RCC 7860 (cell line): ENCODE data around the gene SLC10A3.

Experiments used
- DNase-seq: peaks from one replicate; pipeline ENCODE4 v3.0.0-alpha.2; 2015; ENCODE audit warnings: low spot score
- FAIRE-seq: peaks from 2 replicates; lab custom pipeline; 2012; peaks lifted over from hg19 to GRCh38; lab: Jason Lieb, UNC

Gene SLC10A3

DNA sequence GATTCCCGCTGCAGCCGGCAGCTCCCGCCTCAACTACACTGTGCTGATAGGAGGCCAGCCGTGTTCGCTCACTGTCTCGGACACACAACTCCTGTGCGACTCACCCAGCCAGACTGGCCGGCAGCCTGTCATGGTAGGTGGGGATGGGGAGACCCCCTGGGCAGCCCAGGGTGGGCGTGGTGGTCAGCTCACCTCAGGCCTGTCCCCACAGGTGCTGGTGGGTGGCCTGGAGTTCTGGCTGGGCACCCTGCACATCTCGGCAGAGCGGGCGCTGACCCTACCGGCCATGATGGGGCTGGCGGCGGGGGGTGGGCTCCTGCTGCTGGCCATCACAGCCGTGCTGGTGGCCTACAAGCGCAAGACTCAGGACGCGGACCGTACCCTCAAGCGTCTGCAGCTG lies 22.9 kb downstream of the SLC10A3 start:
- no peak for FAIRE-seq
- no peak for DNase-seq

DNA sequence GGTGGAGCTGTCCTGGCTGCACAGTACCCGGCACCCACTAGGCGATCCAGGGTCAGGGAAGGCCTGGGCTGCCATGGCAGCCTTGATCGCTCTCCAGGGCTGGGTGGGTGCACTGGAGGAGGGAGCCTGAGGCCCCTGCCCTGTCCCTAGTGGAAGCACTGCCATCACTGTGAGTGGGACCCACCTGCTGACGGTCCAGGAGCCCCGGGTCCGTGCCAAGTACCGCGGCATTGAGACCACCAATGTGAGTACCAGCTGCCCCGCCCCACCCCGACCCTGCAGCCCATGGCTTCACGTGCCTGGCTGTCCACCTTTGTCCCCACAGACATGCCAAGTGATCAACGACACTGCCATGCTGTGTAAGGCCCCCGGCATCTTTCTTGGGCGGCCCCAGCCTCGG lies 23.5 kb downstream of the SLC10A3 start:
- no peak for FAIRE-seq

DNA sequence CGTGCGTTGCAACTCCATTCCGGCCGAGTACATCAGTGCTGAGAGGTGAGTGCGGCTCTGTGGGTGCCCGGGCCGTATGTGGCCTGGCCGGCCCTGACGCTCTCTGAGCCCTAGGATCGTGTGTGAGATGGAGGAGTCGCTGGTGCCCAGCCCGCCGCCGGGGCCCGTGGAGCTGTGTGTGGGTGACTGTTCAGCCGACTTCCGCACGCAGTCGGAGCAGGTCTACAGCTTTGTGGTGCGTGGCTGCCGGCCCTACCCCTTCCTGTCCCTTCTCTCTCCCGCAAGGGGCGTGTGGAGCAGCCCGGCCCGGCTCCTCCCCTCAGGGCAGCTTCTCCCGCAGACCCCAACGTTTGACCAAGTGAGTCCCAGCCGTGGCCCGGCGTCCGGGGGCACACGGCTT lies 24.4 kb downstream of the SLC10A3 start:
- no peak for DNase-seq
- no peak for FAIRE-seq

More for the DNA sequence above, 23.5 kb downstream of the SLC10A3 start:
- no peak for DNase-seq

DNA sequence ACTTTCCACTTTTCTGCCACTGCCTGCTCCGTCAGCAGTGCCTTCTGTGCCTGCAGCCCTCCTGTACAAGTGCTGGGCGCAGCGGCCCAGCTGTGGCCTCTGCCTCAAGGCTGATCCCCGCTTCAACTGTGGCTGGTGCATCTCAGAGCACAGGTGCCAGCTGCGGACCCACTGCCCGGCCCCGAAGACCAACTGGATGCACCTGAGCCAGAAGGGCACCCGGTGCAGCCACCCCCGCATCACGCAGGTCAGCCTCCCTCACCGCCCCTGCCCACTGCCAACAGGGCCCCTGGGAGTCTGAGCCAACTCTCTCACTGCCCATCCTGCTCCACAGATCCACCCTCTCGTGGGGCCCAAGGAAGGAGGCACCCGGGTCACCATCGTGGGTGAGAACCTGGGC lies 24.8 kb downstream of the SLC10A3 start:
- FAIRE-seq (no peak), DNase-seq (no peak)

DNA sequence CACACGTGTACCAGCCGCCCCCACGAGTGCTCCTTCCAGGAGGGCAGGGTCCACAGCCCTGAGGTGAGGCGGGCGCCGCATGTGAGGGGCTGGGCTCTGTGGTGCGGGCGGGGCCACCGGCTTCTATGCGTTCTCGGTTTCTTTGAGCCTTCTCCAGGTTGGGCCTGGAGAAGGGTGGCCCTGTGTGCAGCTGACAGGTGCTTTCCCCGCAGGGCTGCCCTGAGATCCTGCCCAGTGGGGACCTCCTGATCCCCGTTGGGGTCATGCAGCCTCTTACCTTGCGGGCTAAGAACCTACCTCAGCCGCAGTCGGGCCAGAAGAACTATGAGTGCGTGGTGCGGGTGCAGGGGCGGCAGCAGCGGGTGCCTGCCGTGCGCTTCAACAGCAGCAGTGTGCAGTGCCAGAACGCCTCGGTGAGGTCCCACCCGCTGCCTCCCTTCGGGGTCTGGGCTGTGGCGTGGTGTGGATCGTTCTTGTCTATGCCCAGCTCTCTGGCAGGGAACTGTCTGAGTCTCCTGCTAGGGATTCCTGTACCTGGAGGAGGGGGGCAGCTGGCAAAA lies 25.5 kb downstream of the SLC10A3 start:
- FAIRE-seq (no peak), DNase-seq (no peak)

DNA sequence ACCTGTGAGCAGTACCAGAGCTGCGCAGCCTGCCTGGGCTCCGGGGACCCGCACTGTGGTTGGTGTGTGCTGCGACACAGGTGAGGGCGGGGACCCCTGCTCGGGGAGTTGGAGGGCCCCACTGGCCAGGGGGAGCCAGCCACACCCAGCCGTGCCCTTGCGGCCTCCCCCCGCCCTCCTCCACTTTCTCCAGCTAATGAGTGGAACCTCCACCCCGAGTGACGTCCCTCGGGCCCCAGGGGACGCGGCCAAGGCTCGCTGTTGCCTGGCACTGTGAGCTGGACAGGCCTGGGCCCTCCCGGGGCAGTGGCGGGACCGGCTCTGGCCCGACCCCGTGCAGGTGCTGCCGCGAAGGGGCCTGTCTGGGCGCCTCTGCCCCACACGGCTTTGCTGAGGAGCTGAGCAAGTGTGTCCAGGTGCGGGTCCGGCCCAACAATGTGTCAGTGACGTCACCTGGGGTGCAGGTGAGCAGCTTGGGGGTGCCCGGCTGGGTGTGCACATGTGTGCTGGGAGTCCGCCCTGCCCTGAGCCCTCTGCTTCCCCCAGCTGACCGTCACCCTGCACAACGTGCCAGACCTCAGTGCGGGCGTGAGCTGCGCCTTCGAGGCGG lies 26.7 kb downstream of the SLC10A3 start:
- DNase-seq (no peak), FAIRE-seq (no peak)

DNA sequence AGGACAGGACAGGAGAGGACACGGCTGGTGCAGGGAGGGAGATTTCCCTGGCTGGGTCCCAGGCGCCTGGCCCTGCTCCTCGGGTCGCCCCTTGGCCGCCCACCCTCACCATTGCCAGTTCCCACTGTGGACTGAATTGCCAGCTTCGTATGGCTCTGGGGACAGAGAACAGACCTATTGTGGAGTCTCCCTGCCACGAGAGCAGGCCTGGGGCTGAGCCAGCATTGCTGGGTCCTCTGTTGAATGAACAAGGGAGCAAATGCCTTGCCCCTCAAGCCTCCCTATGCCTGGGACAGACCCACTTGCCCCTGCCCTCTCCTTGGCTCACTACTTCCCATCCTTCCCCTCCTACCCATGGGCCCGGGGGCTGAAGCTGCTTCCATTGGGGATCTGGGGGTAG lies 28.0 kb downstream of the SLC10A3 start:
- FAIRE-seq = no peak

DNA sequence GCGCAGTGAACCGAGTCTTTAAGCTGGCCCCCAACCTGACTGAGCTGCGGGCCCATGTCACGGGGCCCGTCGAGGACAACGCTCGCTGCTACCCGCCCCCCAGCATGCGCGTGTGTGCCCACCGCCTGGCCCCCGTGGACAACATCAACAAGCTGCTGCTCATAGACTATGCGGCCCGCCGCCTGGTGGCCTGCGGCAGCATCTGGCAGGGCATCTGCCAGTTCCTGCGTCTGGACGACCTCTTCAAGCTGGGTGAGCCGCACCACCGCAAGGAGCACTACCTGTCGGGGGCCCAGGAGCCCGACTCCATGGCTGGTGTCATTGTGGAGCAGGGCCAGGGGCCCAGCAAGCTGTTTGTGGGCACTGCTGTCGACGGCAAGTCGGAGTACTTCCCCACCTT lies 30.1 kb downstream of the SLC10A3 start:
- DNase-seq (no peak), FAIRE-seq (no peak)

More for the DNA sequence above, 28.0 kb downstream of the SLC10A3 start:
- no peak for DNase-seq

DNA sequence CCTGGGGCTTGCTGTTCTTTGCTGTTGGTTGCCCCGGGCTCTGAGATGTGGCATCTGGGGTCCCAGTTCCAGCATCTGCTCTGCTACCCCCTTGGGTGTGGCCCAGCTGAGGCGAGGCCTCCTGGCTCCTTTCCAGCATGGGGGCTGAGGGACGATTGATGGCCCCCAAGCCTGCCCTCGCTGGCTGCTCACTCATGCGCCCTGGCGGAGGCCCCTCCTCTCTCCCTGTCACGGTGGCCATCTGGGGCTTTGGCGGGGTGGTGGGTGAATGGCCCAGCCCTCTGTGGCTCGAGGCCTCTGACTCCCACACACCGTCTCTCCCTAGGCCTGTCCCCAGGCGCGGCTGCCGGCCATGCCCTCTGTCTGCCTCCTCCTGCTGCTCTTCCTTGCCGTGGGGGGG lies 30.6 kb downstream of the SLC10A3 start:
- no peak for DNase-seq

DNA sequence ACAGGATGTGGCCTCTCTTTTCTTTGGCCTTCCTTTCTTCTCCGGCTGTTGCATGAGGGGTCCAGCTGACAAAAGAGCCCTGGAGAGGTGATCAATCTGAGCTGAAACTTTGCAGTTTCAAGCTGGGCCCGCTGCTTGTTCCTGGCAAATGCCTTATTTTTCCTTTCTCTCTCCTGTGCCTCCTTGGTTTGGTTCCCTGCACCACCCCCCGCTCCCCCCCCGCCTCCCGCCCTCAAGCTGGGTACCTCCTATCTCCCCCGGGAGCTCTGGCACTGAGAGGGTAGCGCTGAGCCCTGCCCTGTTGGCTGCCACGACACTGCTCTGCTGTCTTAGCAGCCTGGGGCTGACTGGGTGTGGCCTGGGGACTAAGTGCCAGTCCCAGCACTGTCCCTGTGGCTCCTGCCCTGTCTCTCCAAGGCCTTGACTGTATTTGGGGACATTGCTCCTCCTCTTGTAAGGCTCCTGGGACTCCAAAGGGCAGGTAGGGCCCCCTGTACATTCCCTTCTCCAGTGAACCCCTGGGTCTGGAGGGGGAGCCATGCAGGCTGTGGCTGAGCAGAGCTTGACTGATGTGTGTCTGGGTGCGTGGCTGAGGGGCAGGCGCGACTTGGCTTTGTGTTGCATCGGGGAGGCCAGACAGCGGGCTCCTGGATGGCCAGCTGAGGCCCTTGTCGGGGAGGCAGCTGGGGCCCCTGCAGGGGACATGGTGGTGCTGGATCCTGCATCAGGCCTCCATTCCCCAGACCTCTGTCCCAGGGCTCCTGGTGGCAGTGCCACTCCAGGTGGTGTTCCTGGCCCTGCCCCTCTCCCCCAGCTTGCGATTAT lies 31.3 kb downstream of the SLC10A3 start:
- DNase-seq (peak; percentile 27), FAIRE-seq (no peak)

More for the DNA sequence above, 30.6 kb downstream of the SLC10A3 start:
- no peak for FAIRE-seq

DNA sequence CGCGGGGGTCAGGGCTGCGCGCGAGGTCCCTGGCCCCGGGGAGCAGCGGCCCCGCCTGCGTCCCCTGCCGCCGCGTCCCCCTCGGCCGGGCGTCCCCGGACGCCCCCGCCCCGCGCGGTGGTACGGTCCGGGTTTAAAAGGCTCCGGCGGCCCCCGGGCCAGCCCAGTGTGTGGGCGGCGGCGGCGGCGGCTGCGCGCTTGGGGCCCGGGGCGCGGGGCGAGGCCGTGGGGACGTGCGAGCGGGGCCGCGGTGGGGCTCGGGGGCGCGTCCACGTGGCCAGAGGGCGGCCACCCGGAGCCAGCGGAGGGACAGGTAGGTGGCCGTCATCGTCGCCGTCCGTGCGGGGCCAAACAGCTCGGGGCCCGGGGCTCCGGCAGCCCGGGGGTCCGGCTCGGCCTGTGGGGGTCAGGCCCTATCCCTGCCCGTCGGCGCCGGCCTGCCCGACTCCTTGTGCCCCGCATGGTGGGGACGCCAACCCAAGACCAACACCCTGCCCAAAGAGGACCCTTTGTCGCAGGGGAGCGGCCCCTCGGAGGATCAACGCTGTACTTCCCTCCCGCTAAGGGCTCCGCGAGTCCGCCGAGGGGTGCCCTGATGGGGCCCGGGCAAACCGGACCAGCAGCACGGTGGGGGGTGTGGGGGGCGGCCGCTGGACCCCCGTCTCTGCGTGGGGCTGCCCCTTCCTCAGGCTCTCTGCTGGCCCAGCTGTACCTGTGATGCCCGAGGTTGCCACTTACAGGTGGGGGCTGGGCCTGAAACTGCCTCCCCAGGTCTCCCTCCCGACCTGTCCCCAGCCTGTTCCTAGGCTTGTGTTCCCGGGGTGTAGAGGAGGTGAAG lies 32.1 kb downstream of the SLC10A3 start, which contains the start of gene PLXNA3:
Gene PLXNA3 (plus strand): TSS at position 166 of the 838 bp plus-strand sequence. CDS start 1,903 bp downstream, outside the sequence.
- DNase-seq = no peak
- no peak for FAIRE-seq

DNA sequence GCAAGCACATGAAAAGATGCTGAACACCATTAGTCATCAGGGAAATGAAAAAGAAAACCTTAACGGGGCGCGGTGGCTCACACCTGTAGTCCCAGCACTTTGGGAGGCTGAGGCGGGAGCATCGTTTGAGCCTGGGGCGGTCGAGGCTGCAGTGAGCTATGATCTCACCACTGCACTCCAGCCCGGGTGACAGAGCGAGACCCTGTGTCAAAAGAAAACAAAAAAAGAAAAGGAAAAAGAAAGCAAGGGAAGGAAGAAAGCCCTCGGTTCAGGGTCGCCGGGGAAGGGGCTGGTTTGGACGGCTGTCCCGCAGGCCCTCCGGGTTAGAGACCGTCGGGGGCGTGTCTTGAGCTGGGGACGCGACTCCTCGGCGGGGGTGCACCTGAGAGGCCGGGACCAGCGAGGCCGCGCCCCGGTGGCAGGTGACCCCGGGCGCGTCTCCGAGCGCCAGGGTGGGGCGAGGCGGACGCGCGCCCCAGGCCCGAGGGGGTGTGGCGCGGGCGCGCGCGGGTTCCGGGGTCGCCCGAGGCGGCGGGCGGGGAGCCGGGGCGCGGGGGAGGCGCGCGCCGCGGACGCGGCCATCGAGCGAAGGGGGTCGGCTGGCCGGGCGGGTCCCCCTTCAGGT lies 32.8 kb downstream of the SLC10A3 start:
- FAIRE-seq = no peak
- no peak for DNase-seq

DNA sequence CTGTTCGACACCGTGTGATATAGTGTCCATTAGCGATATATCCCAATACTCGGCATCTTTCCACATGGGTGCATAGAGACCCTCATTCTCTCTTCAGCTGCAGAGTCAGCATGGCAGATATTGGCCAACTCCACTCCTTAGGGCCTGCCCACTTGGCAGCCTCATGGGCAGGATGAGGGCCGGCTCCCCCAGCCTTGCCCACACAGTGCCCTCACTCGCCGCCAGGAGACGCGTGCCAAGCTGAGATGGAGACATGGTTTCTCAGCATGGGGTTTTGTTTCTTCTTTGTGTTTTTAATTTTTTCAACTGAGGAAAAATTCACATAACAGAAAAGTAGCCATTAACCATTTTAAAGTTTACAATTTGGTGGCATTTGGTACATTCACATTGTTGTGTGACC lies 37.6 kb downstream of the SLC10A3 start:
- DNase-seq (no peak), FAIRE-seq (no peak)

DNA sequence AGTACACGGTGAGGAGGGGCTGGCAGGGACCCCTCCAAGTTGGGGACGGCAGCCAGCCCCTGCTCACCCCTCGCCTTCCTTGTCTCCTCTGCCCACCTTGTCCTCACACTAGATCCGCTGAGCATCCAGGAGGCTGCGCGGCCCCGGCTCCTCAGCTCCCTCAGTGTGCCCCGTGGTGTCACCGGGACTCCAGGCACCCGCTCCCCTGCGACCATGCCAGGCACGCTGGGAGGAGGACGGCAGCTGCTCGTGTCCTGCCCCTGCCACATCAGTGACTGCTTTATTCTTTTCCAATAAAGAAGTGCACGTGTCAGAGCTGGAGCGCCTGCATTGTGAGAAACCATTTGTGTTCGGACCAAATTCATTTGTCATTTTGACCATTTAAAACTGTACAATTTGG lies 40.1 kb downstream of the SLC10A3 start:
- DNase-seq = no peak
- no peak for FAIRE-seq

DNA sequence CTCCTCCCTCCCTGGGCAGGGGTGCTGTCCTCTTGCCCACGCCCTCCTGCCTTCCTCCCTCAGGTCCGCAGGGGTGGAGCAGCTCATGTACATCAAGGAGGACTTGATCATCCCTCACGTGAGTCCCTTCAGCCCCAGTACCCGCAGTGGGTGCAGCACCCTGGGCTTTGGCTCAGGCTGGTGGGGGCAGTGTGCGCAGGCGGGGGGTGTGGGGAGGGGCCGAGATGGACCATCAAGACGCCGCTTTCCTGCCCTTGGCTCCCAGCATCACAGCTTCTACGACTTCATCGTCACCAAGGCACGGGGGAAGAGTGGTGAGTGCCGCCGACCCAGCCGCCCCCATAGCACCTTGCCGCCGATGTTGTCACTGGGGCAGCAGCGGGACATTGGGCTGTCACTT lies 40.8 kb downstream of the SLC10A3 start:
- FAIRE-seq = no peak
- DNase-seq = no peak

DNA sequence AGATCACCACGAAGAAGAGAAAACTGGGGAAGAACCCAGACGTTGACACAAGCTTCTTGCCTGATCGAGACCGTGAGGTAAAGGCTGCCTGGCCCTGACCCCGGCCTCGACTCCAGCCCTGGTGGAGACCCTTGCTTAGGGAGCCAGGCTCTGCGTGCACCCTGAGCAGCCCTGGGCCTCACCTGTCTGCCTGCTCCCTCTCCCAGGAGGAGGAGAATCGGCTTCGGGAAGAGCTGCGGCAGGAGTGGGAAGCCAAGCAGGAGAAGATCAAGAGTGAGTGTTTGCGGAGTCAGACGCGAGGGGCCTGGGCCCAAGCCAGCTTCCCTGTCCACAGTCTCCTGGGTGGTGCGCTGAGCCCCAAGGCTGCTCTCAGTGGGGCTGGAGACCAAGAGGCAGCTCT lies 41.9 kb downstream of the SLC10A3 start:
- no peak for FAIRE-seq

DNA sequence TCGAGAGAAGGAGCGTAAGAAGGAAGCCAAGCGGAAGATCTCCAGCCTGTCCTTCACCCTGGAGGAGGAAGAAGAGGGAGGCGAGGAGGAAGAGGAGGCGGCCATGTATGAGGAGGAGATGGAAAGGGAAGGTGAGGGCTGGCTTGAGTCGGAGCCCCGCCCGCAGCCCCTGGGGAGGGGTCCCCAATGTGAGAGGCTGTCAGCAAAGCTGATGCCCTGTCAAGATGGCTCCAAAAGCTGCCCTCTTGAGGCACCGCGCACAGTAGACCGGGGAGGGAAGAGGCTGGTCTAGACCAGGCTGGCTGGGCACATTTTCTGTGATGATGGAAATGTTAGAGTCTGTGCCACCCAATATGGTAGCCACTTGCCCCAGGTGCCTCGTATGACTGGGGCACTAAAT lies 44.0 kb downstream of the SLC10A3 start:
- FAIRE-seq (no peak), DNase-seq (no peak)

More for the DNA sequence above, 41.9 kb downstream of the SLC10A3 start:
- no peak for DNase-seq

DNA sequence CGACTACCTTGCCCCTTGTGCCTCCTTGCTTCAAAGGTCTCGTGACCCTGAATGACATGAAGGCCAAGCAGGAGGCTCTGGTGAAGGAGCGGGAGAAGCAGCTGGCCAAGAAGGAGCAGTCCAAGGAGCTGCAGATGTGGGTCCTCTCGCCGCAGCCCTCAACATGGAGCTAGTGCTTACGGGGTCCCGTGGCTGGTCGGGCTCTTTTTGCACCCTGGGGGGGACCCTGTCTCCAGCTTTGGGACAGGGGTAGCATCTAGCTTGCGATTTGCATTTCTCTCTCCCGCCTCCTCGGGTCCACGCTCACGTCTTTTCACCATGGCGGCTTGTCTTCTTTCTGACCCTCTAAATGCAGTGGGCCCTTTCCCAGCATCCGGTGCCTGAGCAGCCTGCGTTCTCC lies 44.7 kb downstream of the SLC10A3 start:
- no peak for FAIRE-seq
- no peak for DNase-seq

DNA sequence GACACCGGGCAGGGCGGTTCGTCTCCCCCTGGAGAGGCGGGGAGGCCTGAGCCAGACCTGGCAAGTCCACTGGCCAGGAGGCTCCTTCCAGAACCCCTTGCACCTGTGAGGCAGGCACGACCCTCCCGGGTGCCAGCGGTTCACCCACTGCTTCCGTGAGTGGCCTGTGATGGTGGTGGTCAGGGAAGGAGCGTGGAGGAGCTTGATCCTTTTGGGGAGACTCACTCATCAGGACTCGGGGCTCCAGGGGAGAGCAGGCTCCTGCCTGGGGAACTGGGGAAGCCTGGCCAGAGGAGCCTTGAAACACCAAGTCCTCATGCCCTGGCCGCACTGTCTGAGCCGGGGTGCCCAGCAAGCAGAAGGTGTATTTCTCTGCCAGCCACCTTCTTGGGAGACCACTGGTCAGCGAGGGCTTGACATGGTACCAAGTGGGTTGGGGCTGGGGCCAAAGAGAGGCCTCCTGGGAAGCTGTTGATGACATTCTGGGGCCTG lies 45.6 kb downstream of the SLC10A3 start:
- no peak for DNase-seq
- FAIRE-seq = no peak

DNA sequence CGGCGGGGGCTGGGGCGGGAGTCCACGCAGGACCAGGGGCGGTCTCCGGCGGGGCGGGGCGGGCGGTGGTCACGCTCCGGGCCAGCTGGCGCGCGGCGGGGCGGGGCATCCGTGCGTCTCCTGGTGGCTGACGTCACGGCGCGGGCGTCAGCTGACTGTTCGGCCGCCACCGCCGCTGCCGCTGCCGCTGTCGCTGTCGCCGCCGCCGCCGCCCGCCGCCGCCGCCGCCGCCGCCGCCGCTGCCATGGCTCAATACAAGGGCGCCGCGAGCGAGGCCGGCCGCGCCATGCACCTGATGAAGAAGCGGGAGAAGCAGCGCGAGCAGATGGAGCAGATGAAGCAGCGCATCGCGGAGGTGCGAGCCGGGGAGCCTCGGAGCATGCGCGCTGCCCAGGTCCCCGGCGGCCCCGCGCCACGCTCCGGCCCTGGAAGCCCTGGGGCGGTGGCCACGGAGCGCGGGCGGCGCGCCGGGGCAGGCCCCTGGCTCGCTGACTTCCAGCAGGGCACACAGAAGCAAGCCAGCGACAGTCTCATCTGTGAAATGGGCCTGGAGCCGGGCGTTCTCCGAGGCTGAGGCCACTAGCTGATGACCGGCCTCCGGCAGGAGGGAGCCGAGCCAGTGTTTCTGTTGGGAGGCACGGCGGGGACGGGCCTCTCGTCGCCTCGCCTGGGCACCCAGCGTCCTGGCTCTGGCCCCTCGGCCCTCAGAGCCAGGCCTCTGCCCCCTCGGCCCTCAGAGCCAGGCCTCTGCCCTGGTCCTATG lies 46.3 kb downstream of the SLC10A3 start, which contains the start of gene FAM50A:
Gene FAM50A (plus strand): TSS at position 150 of the 763 bp plus-strand sequence. CDS start 95 bp downstream, at position 245.
- FAIRE-seq (no peak), DNase-seq (peak; percentile 20)
